Stimulated activated CD4-positive, alpha-beta T cell treated with anti-CD3 and anti-CD28 coated beads, Interleukin-1b, Interleukin-23, amount 100 ng/mL, for 48 hours (primary cell): ENCODE measurements around the gene C11orf68.
A peak's percentile ranks its signal among the peaks of the same experiment; 100 is the strongest.
"Not testable (repeated sequence)": the region's sequence is repeated elsewhere in the genome, so short reads cannot be mapped to it uniquely, and the experiment has no call there.

Experiments
- DNase-seq: peaks from one replicate; pipeline ENCODE4 v3.0.0-alpha.2; 2020

The C11orf68 gene

GRCh38 chr11:65918211-65919140, at the start of gene C11orf68:
C11orf68 (minus strand) TSS chr11:65919062; CDS start chr11:65919031, 31 bp downstream.
- no peak for DNase-seq

DNA sequence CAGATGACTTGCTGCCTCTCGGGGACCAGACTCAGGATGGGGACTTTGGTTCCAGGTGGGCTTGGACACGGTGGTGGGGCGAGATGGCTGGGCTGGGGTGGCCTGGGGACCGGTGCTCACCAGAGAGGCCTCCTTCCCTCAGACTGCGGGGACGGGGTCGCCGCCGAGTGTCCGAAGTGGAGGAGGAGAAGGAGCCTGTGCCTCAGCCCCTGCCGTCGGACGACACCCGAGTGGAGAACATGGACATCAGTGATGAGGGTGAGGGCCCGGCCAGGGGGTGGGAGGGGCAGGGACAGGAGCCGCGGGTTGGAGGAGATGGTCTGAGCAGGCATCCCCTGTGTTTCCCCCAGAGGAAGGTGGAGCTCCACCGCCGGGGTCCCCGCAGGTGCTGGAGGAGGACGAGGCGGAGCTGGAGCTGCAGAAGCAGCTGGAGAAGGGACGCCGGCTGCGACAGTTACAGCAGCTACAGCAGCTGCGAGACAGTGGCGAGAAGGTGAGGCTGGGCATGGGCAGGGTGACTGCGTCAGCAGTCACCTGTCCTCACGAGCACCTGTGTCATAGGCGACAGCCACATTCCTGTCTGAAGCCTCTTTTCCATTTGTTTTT, 48.6 kb upstream of the C11orf68 start:
- no peak for DNase-seq

DNA sequence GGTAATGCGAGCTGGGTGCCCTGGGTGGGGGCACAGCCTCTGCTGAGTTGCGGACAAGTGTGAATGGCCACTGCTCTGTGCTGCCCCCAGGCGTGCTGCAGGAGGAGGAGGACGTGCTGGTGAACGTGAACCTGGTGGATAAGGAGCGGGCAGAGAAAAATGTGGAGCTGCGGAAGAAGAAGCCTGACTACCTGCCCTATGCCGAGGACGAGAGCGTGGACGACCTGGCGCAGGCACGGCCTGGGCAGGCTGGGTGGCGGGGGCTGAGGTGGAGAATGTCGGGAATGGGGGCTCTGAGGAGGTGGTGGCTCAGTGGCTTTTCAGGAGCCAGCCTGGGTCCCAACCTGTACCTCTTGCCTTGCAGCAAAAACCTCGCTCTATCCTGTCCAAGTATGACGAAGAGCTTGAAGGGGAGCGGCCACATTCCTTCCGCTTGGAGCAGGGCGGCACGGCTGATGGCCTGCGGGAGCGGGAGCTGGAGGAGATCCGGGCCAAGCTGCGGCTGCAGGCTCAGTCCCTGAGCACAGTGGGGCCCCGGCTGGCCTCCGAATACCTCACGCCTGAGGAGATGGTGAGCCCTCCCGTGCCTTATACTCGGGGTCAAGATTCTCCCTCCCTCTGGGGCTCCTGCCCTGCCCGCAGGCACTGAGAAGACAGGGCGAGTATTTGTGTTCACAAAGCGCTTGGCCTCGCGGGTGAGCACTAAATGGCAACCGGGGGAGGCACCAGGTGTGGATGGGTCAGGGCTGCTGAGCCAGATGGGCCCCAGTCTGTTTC, 47.3 kb upstream of the C11orf68 start:
- DNase-seq, result no peak

GRCh38 chr11:65964906-65965305, 46.0 kb upstream of the C11orf68 start:
- no peak for DNase-seq

- no peak for DNase-seq
Observed at GRCh38 chr11:65962141-65962564, 43.3 kb upstream of the C11orf68 start.

DNA sequence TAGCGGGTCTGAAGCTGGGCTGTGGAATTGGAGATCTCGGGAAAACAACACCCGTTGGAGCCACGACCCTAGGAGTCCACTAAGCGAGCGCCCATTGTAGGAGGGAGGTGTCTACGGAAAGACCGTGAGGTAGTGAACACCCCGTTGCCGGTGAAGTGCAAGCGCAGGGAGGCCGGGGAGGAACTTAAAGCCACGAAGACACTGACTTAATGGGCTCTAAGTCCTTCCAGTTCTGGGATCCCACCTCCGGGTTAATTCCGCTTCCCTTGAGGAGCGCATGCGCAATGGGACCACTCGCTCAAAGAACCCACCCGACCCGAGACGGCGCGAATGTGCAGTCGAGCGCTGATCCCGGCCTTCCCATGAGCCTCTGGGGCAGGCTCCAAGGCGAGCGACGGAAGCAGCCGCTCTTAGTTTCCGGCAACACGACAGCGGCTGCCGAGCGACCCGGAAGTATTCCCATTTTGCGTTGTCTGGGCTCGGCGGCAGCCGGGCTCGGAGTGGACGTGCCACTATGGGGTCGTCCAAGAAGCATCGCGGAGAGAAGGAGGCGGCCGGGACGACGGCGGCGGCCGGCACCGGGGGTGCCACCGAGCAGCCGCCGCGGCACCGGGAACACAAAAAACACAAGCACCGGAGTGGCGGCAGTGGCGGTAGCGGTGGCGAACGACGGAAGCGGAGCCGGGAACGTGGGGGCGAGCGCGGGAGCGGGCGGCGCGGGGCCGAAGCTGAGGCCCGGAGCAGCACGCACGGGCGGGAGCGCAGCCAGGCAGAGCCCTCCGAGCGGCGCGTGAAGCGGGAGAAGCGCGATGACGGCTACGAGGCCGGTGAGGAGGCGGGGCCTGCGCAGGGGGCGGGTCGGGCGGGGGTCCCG, 42.6 kb upstream of the C11orf68 start, which contains the start of gene SART1:
SART1 (plus strand) TSS at position 468 of the 874 bp plus-strand sequence; CDS start at position 515, 47 bp downstream.
- peak; percentile 98 for DNase-seq

DNA sequence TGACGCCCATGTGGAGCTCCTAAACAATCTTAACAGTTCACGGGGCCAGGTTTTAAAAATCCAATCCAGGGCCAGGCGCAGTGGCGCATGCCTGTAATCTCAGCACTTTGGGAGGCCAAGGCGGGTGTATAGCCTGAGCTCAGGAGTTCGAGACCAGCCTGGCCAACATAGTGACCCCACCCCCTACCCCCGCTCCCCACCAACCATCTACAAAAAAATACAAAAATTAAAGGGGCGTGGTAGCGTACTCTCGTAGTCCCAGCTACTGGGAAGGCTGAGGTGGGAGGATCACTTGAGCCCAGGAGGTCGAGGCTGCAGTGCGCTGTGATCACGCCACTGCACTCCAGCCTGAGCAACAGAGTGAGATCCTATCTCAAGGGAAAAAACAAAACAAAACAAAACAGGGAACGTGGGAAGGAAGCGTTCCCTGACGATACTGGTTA, 42.0 kb upstream of the C11orf68 start:
- DNase-seq, result no peak

DNA sequence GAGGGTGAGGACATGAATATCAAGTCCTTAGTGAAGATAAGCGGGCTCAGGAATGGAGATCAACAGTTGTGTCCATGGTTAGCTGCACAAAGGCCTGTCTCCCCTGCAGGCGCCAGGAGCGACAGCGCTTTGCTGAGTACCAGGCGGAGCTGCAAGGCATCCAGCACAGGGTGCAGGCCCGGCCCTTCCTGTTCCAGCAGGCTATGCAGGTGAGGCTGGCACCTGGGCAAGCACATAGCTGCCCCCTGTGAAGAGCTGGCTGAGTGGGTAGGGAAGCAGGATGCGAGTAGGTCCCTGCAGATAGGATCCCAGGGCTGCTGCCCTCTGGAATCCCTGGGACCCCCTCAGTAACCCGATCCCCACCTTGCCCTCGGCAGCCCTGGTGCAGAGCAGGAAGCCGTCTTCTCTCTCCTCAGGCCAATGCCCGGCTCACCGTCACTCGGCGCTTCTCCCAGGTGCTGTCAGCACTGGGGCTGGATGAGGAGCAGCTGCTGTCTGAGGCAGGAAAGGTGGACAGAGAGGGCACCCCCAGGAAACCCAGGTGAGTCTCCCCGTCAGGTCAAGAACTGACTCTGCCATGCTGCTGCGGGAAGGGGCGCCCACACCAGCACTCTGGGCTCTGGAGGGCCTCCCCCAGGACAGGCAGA, 40.0 kb upstream of the C11orf68 start:
- DNase-seq, result no peak

DNA sequence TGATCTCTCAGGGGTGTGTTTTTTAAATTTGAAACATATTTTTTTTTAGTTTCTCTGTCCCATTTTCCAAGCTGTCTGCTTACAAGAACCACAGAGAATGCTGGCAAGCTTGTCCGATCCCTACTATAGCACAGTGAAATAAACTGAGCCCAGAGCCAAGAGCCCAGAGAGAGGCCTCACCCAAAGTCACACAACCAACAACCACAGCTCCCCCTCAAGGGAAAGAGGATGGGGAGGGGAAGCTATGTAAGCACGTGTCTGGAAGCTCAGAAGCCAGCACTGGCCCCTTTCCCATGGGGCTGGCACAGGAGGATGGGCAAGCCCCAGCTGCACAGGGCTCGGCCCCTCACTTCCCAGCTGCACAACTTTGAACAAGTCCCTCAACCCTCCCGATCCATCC, 39.4 kb upstream of the C11orf68 start:
- DNase-seq, result no peak

DNA sequence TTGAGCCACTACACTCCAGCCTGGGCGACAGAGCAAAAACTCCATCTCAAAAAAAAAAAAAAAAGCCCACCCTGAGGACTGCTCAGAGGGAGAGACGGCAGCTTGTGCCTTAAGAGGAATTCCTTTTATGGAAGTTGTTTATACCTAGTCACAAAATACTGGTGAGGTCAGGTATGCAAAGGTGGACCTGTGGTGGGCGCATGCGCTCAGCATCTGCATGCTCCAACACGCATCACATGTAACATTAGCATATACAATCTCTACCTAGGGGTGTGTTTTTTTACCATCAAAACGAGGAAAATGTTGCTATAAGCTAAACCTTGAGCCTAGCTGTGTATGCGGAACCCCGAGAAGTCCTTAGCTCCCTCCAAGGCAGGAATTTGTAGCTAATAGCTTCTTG, 35.9 kb upstream of the C11orf68 start:
- no peak for DNase-seq

DNA sequence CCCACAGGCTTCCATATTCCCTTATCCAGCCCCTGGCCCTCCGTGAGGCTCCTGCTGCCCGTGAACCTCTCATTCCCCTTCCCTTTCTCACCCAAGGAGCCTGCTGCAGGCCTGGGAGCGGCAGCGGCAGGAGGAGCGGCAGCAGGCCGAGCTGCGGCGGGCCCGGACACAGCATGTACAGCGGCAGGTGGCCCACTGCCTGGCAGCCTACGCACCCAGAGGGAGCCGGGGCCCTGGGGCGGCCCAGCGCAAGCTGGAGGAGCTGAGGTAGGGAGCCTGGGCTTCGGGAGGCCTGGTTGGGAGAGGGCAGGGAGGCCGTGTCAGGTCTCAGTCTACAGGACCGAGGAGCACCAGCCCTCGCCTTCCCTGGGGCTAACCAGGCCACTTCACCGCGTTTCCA, 34.6 kb upstream of the C11orf68 start:
- no peak for DNase-seq

GRCh38 chr11:65952052-65952521, 33.2 kb upstream of the C11orf68 start:
- no peak for DNase-seq

- DNase-seq, result not testable (repeated sequence)
Observed at GRCh38 chr11:65951641-65952040, 32.8 kb upstream of the C11orf68 start.

GRCh38 chr11:65950711-65951110, 31.8 kb upstream of the C11orf68 start:
- not testable (repeated sequence) for DNase-seq

DNA sequence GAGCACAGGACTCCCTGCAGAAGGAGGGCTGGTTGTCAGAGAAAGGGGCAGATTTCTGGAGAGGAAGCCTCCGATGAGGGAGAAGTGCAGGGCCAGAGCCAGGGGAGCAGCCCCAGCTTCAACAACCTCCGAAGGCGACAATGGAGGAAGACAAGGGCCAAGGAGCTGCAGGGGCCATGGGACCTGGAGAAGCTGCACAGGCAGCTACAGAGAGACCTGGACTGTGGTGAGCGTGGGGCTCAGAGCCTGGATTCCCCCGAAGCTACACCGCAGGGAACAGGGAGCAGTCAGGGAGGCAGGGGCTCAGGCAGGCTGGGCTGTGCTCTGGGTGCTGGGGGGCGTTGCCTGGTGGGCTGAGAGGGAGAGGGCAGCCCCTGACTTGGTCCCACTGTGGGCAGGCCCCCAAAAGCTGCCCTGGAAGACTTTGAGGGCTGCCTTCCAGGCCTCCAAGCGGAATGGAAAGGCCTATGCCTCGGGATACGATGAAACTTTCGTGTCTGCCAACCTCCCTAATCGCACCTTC, 28.8 kb upstream of the C11orf68 start:
- no peak for DNase-seq

DNA sequence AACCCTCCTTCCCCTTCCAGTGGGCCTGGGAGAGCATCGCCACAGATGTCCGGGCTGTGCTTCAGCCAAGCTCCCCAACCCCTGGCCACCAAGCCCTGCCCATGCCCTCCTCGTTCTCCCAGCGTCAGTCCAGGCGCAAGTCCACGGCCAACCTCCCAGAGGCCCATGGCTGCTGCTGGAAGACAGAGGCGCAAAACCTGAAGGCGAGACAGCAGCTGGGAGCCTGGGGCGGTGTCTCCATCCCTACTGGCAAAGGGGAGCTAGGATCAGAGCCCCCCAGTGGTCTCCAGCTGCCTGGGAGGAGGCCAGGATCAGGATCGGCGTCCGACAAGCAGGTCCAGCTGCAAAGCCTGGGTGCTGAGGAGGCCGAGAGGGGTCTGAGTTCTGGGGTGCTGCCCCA, 28.3 kb upstream of the C11orf68 start:
- no peak for DNase-seq

DNA sequence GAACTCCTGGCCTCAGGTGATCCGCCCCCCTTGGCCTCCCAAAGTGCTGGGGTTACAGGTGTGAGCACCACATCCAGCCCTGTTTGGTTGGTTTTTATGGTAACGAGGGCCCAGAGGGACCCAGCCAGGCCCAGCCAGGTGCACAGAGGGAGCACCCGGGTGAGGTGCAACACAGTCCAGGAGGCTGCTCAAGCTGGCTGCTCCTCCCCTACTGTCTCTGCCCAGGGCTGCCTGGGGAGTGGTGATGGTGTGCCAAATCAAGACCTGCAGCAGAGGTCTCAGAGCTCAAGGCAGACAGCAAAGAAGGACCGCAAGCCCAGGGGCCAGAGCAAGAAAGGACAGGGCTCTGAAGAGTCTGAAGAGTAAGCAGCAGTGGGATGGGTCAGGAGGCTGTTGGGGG, 27.8 kb upstream of the C11orf68 start:
- DNase-seq, result no peak

DNA sequence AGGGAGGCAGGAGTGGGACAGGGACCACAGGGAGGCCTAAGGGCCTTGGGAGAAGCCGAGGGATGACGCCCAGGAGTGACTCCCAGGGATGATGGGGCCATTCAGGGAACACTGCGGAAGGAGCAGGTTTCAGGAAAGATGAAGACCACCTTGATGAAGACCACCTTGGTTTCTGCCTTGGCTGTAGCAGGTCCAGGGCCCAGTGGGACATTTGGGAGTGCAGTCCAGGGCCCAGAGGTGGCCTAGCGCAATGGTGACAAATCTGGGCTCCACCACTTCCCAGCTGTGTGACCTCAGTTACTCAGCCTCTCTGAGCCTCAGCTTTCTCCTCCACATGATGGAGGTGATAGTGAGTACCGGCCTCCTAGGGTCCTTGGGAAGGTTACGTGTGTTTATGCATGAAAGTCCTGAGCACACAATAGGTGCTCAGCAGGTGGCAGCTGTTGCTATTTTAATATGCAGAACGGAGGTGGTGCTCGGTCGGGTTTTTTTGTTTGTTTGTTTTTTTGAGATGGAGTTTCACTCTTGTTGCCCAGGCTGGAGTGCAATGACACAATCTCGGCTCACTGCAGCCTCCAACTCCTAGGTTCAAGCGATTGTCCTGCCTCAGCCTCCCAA, 27.2 kb upstream of the C11orf68 start:
- no peak for DNase-seq

GRCh38 chr11:65945430-65945911, 26.6 kb upstream of the C11orf68 start, which contains the start of gene TSGA10IP:
TSGA10IP (plus strand) TSS chr11:65945480; CDS start chr11:65945676, 196 bp downstream.
- DNase-seq, result no peak

GRCh38 chr11:65944767-65945166, 25.9 kb upstream of the C11orf68 start:
- no peak for DNase-seq
